Diencephalon (tissue), 1 donor: ENCODE data around the gene SLC16A6. TPM values are rescaled to one million over a fixed set of nuclear protein-coding genes. Genes with fewer than 3 reads are reported as not detected.

Source experiments
- total RNA-seq: library from RNA; depleted of rRNA; stranded (reverse); fragments of >200 nt; gene quantifications from one replicate; pipeline ENCODE4 v1.2.3, GENCODE V29; 2014

SLC16A6 gene, protein sequence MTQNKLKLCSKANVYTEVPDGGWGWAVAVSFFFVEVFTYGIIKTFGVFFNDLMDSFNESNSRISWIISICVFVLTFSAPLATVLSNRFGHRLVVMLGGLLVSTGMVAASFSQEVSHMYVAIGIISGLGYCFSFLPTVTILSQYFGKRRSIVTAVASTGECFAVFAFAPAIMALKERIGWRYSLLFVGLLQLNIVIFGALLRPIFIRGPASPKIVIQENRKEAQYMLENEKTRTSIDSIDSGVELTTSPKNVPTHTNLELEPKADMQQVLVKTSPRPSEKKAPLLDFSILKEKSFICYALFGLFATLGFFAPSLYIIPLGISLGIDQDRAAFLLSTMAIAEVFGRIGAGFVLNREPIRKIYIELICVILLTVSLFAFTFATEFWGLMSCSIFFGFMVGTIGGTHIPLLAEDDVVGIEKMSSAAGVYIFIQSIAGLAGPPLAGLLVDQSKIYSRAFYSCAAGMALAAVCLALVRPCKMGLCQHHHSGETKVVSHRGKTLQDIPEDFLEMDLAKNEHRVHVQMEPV
- total RNA-seq: 3.5 TPM

DNA sequence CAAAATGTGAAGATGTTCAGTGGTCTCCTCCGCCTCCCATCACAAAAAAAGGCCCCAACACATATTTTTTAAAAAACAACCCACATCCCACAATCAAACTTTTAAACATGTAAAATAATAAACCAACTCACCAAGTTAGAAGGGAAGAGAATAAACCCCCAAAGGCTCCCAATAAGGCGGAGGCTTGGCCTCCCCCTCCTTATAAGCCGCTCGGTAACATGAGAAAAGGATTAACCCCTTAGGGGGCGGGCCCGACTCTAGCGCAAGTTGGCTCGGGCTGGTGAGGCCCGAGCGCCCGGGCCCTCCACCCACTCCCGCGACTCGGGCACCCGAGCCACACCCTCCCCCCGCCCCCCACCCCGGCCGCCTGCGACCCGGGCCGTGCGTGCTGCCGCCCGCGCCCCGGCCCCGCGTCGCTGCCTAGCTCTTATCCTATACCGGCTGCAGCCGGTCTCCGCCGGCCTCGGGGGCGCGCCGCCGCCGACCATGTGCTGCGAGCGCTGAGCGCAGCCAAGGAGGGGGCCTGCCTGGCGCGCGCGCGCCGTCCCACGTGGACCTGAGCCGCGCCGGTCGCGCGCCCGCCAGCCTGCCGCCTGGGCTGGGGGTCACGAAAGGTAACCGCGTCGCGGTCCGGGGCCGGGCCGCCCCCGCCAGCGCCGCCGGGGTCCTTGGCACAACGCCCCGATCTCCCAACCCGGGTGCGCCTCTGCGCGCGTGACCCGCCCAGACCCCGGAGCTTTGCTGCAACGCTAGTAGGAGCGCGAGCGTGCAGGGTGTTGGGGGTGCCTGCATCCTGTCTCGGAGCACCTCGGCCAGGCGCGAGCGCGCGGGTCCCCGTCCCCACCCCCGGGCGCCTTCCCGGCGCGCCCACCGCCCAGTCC, at the start of gene SLC16A6, which contains the start of gene ARSG:
Gene SLC16A6, minus strand, starts transcription at position 173 of the 881 bp plus-strand sequence. CDS start 12,807 bp downstream, outside the sequence.
Gene ARSG, plus strand, starts transcription at position 541 of the 881 bp plus-strand sequence. CDS start 15,999 bp downstream, outside the sequence.

DNA sequence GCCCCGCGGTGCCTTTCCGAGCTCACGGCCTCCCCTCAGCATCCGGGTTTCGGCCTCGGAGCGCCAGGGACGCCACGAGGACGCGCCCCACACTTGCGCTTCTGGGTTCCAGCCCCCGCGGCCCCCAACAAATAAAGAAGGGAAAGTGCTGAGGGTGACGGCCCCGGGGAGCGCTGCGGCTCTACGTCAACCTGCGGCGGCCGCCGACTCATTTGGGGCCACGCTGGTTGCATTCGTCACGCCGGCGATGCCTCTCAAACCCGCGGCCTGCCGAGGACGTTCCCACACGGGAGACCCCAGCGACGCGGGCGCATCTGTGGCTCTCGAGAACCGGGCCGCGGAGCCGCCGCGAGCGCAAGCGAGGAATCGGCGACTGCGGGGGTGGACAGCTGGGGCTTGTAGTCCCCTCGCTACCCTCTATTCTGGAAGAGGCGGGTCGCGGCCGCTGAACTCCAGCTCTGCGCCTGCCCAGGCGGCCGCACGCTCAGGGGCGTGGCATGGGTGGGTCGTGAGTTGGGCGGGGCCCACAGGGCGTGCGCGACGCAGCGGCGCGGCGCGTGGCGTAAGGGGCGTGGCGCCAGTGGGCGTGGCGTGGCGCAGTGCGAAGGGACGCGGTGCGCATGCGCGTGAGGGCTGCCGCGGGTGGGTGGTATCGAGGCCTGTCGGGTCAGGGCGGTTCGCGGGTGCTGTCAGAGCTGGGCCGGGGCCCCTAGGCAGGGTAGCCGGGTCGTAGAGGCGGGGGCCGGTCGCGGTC, 43.3 kb downstream of the SLC16A6 start, which contains the start of gene AMZ2:
Gene AMZ2, plus strand, starts transcription at position 599 of the 754 bp plus-strand sequence. CDS start 2,145 bp downstream, outside the sequence.

Other genes with a start within 250 kb of the SLC16A6 start
- gene AMZ2, start 43.1 kb downstream of the SLC16A6 start, total RNA-seq: 81.0 TPM
- 15.0 TPM for gene ARSG, start 368 bp upstream of the SLC16A6 start, total RNA-seq
- gene WIPI1, start 166.4 kb upstream of the SLC16A6 start, total RNA-seq: 8.8 TPM
- 457 TPM for gene PRKAR1A, start 221.3 kb upstream of the SLC16A6 start, total RNA-seq